Psoas muscle (tissue), 8 donors: ENCODE measurements around the gene PCDHAC1. TPM values are rescaled to one million over a fixed set of nuclear protein-coding genes. Genes with fewer than 3 reads are reported as not detected.

ENCODE experiments used
- ATAC-seq, 4 donors: fragments of 200-7000 bp; cut with Tn5 transposase; one replicate each; pipeline ENCODE4 v1.9.1; 2020; ENCODE audit warnings: moderate library complexity in 3 of 4, mild to moderate bottlenecking in 2 of 4
- DNase-seq, 2 donors: peaks; one replicate each; pipeline ENCODE4 v3.0.0-alpha.2; 2020
- H3K27ac ChIP-seq: fragments of 200-600 bp; one replicate; pipeline ENCODE4 v1.8.0; 2022
- H3K27me3 ChIP-seq, 3 donors: fragments of 200-600 bp in 1 of 3; one replicate each; pipeline versions ENCODE4 v1.6.1 to v1.8.0; 2013 to 2022; ENCODE audit warnings: low read length in 2 of 3, mild to moderate bottlenecking in 2 of 3, moderate library complexity in 1 of 3; ENCODE audit not compliant: insufficient read depth in 3 of 3
- H3K36me3 ChIP-seq, 2 donors: fragments of 200-600 bp in 1 of 2; one replicate each; pipeline versions ENCODE4 v1.6.1 to v1.8.0; 2013 to 2022; ENCODE audit warnings: low read depth in 1 of 2, mild to moderate bottlenecking in 1 of 2, moderate library complexity in 1 of 2; ENCODE audit not compliant: insufficient read depth in 1 of 2
- H3K4me1 ChIP-seq: fragments of 200-600 bp; one replicate; pipeline ENCODE4 v1.8.0; 2022
- H3K4me3 ChIP-seq: fragments of 200-600 bp; one replicate; pipeline ENCODE4 v1.8.0; 2022; ENCODE audit warnings: mild to moderate bottlenecking
- H3K9me3 ChIP-seq: fragments of 200-600 bp; one replicate; pipeline ENCODE4 v1.8.0; 2022
- CTCF ChIP-seq: fragments of 200-600 bp; IDR thresholded peaks from one replicate; pipeline ENCODE4 v1.8.0; 2022; ENCODE audit warnings: antibody characterized with exemption
- WGBS, 3 donors: extraction: QIAGEN DNeasy Blood & Tissue Kit; methylation state at CpG; one replicate each; pipeline versions ENCODE4 v1.1.6 to v1.1.7; 2013; 5-methylcytosine and 5-hydroxymethylcytosine counted together
- intact Hi-C, 2 donors: fragments of 100-400 bp; cut with DNase I; formaldehyde crosslinking; loops; one replicate each; pipeline versions ENCODE4 v1.11.0 to v1.14.2; 2022
- polyA plus RNA-seq, 3 donors: library from polyadenylated mRNA; stranded (reverse); fragments of 200-250 nt; gene quantifications; one replicate each; pipeline ENCODE4 v1.2.3, GENCODE V29; 2013
- total RNA-seq, 4 donors: library from RNA; stranded (reverse); fragmentation: NEBNext Ultra II Directional in 2 of 4; extraction: Animal tissue kit (Norgen Biotek cat#: 25700) in 2 of 4; gene quantifications; one replicate each; pipeline versions ENCODE4 v1.2.1 to v1.2.4, GENCODE V29; 2021 to 2023
- donor health status: healthy with polysubstance abuse.
- donor health status: DM: no; HTN: no; CAD: no; lungs with moderate emphysema.
- donor health status: Bipolar disorder and iron deficiency.
- donor health status: healthy.
- donor health status: DM: yes; HTN: yes; CAD: no.
- donor health status: DM: no; HTN: no; CAD: no.
- donor health status: DM: no; HTN: no; CAD: no.
- donor health status: DM: yes; HTN: yes; CAD: no.

PCDHAC1 gene
- total and polyA plus RNA-seq, 7 donors, result 0.01 to 0.36 (median 0.08) TPM; not detected in 2

GRCh38 chr5:140977003-140977402 lies 50.9 kb downstream of the PCDHAC1 start:
- ATAC-seq (peak in 3 of 4 donors; percentile 27 to 38 (median 36)), DNase-seq (no peak)
- Histone ChIP-seq H3K4me3 (no peak overlapping the region), H3K27ac (no peak overlapping the region), H3K36me3 (no peaks in the 10 kb centered on the region), H3K27me3 (peaks cover 0 to 4% (median 0%) of the 10 kb centered on the region in 3 donors), H3K9me3 (no peaks in the 10 kb centered on the region), H3K4me1 (no peaks in the 10 kb centered on the region)
- intact Hi-C loops, result no loop called here
- WGBS, 3 donors, result 20 to 31% (median 30%) methylated on average over 3 of the region's 3 CpGs
- no peak for TF ChIP-seq CTCF

- no peak overlapping the region for H3K27ac ChIP-seq
- no peak overlapping the region for H3K4me3 ChIP-seq
- H3K36me3 ChIP-seq, result no peaks in the 10 kb centered on the region
- DNase-seq (no peak), ATAC-seq (no peak)
- H3K9me3 ChIP-seq, result no peaks in the 10 kb centered on the region
- H3K4me1 ChIP-seq, result no peaks in the 10 kb centered on the region
- intact Hi-C loops, result no loop called here
- 24 to 53% (median 52%) methylated on average over 2 of the region's 2 CpGs for WGBS, 3 donors
- peaks cover 0 to 4% (median 0%) of the 10 kb centered on the region in 3 donors for H3K27me3 ChIP-seq
- TF ChIP-seq CTCF, result no peak
Observed at GRCh38 chr5:140978260-140978659, 52.2 kb downstream of the PCDHAC1 start.

- ATAC-seq, result no peak
- TF ChIP-seq CTCF, result no peak
- no peak for DNase-seq
- no peaks in the 10 kb centered on the region for H3K9me3 ChIP-seq
- H3K27me3 ChIP-seq, result peaks cover 0 to 4% (median 0%) of the 10 kb centered on the region in 3 donors
- no peaks in the 10 kb centered on the region for H3K36me3 ChIP-seq
- H3K4me3 ChIP-seq, result no peak overlapping the region
- no peaks in the 10 kb centered on the region for H3K4me1 ChIP-seq
- intact Hi-C loops, result no loop called here
- 96 to 97% (median 96%) methylated on average over 1 of the region's 1 CpG for WGBS, 3 donors
- no peak overlapping the region for H3K27ac ChIP-seq
Observed at GRCh38 chr5:140978983-140979382, 52.9 kb downstream of the PCDHAC1 start.

Other genes with a start within 250 kb of the PCDHAC1 start
- gene HARS1, start 234.9 kb upstream of the PCDHAC1 start, total RNA-seq, result 10 to 100 TPM; 29.5 to 48.1 (median 38.9) TPM
- gene HARS1, start 234.9 kb upstream of the PCDHAC1 start, polyA plus RNA-seq, result 10 to 100 TPM; 39.1 to 58.0 (median 45.2) TPM
- gene HARS2, start 234.8 kb upstream of the PCDHAC1 start, total RNA-seq, result 10 to 100 TPM; 19.8 to 35.1 (median 23.2) TPM
- gene HARS2, start 234.8 kb upstream of the PCDHAC1 start, polyA plus RNA-seq, result 10 to 100 TPM; 23.8 to 40.9 (median 38.0) TPM
- gene ZMAT2, start 225.9 kb upstream of the PCDHAC1 start, total RNA-seq, result 10 to 100 TPM; 44.7 to 54.5 (median 47.5) TPM
- 100 to 1,000 TPM in 1 of 3 donors, 10 to 100 TPM in 2; 78.0 to 136 (median 81.4) TPM for gene ZMAT2, start 225.9 kb upstream of the PCDHAC1 start, polyA plus RNA-seq
- under 1 TPM in 1 of 4 donors, not detected in 3; 0.10 TPM for gene PCDHA1, start 140.2 kb upstream of the PCDHAC1 start, total RNA-seq
- gene PCDHA1, start 140.2 kb upstream of the PCDHAC1 start, polyA plus RNA-seq, result not detected
- under 1 TPM in 1 of 4 donors, not detected in 3; 0.18 TPM for gene PCDHA2, start 131.4 kb upstream of the PCDHAC1 start, total RNA-seq
- gene PCDHA2, start 131.4 kb upstream of the PCDHAC1 start, polyA plus RNA-seq, result not detected
- under 1 TPM in 1 of 4 donors, not detected in 3; 0.12 TPM for gene PCDHA3, start 125.2 kb upstream of the PCDHAC1 start, total RNA-seq
- gene PCDHA3, start 125.2 kb upstream of the PCDHAC1 start, polyA plus RNA-seq, result under 1 TPM in 1 of 3 donors, not detected in 2; 0.03 TPM
- gene PCDHA4, start 119.2 kb upstream of the PCDHAC1 start, total RNA-seq, result under 1 TPM in 2 of 4 donors, not detected in 2; 0.06 to 0.08 TPM
- gene PCDHA4, start 119.2 kb upstream of the PCDHAC1 start, polyA plus RNA-seq, result under 1 TPM; 0.01 to 0.06 (median 0.01) TPM
- gene PCDHA5, start 104.7 kb upstream of the PCDHAC1 start, total RNA-seq, result not detected
- gene PCDHA5, start 104.7 kb upstream of the PCDHAC1 start, polyA plus RNA-seq, result under 1 TPM in 1 of 3 donors, not detected in 2; 0.01 TPM
- gene PCDHA6, start 98.3 kb upstream of the PCDHAC1 start, total RNA-seq, result not detected
- gene PCDHA6, start 98.3 kb upstream of the PCDHAC1 start, polyA plus RNA-seq, result not detected
- under 1 TPM in 1 of 4 donors, not detected in 3; 0.08 TPM for gene PCDHA7, start 92.0 kb upstream of the PCDHAC1 start, total RNA-seq
- under 1 TPM in 2 of 3 donors, not detected in 1; 0.01 to 0.07 TPM for gene PCDHA7, start 92.0 kb upstream of the PCDHAC1 start, polyA plus RNA-seq
- under 1 TPM in 1 of 4 donors, not detected in 3; 0.12 TPM for gene PCDHA8, start 85.1 kb upstream of the PCDHAC1 start, total RNA-seq
- under 1 TPM in 1 of 3 donors, not detected in 2; 0.01 TPM for gene PCDHA8, start 85.1 kb upstream of the PCDHAC1 start, polyA plus RNA-seq
- gene PCDHA9, start 77.9 kb upstream of the PCDHAC1 start, total RNA-seq, result under 1 TPM in 1 of 4 donors, not detected in 3; 0.04 TPM
- under 1 TPM in 1 of 3 donors, not detected in 2; 0.01 TPM for gene PCDHA9, start 77.9 kb upstream of the PCDHAC1 start, polyA plus RNA-seq
- gene PCDHA10, start 70.4 kb upstream of the PCDHAC1 start, total RNA-seq, result under 1 TPM in 2 of 4 donors, not detected in 2; 0.11 to 0.12 TPM
- under 1 TPM in 1 of 3 donors, not detected in 2; 0.05 TPM for gene PCDHA10, start 70.4 kb upstream of the PCDHAC1 start, polyA plus RNA-seq
- under 1 TPM in 1 of 4 donors, not detected in 3; 0.06 TPM for gene PCDHA11, start 57.3 kb upstream of the PCDHAC1 start, total RNA-seq
- under 1 TPM in 2 of 3 donors, not detected in 1; 0.01 to 0.03 TPM for gene PCDHA11, start 57.3 kb upstream of the PCDHAC1 start, polyA plus RNA-seq
- not detected for gene PCDHA12, start 51.0 kb upstream of the PCDHAC1 start, total RNA-seq
- under 1 TPM in 2 of 3 donors, not detected in 1; 0.01 to 0.06 TPM for gene PCDHA12, start 51.0 kb upstream of the PCDHAC1 start, polyA plus RNA-seq
- not detected for gene PCDHA13, start 44.2 kb upstream of the PCDHAC1 start, total RNA-seq
- gene PCDHA13, start 44.2 kb upstream of the PCDHAC1 start, polyA plus RNA-seq, result not detected
- gene PCDHAC2, start 40.2 kb downstream of the PCDHAC1 start, total RNA-seq, result under 1 TPM; 0.11 to 0.62 (median 0.16) TPM
- gene PCDHAC2, start 40.2 kb downstream of the PCDHAC1 start, polyA plus RNA-seq, result under 1 TPM in 2 of 3 donors, not detected in 1; 0.01 to 0.03 TPM
- gene PCDHB1, start 125.1 kb downstream of the PCDHAC1 start, total RNA-seq, result under 1 TPM in 1 of 4 donors, not detected in 3; 0.06 TPM
- under 1 TPM in 1 of 3 donors, not detected in 2; 0.01 TPM for gene PCDHB1, start 125.1 kb downstream of the PCDHAC1 start, polyA plus RNA-seq
- 1 to 10 TPM in 2 of 4 donors, under 1 TPM in 2; 0.88 to 1.6 (median 1.2) TPM for gene PCDHB2, start 168.3 kb downstream of the PCDHAC1 start, total RNA-seq
- under 1 TPM; 0.30 to 0.61 (median 0.31) TPM for gene PCDHB2, start 168.3 kb downstream of the PCDHAC1 start, polyA plus RNA-seq
- 1 to 10 TPM in 1 of 4 donors, under 1 TPM in 3; 0.65 to 1.8 (median 0.81) TPM for gene PCDHB3, start 174.2 kb downstream of the PCDHAC1 start, total RNA-seq
- gene PCDHB3, start 174.2 kb downstream of the PCDHAC1 start, polyA plus RNA-seq, result under 1 TPM; 0.18 to 0.82 (median 0.31) TPM
- 1 to 10 TPM in 3 of 4 donors, under 1 TPM in 1; 0.77 to 2.0 (median 1.8) TPM for gene PCDHB4, start 195.5 kb downstream of the PCDHAC1 start, total RNA-seq
- under 1 TPM; 0.31 to 0.80 (median 0.37) TPM for gene PCDHB4, start 195.5 kb downstream of the PCDHAC1 start, polyA plus RNA-seq
- under 1 TPM; 0.42 to 0.99 (median 0.60) TPM for gene PCDHB5, start 208.9 kb downstream of the PCDHAC1 start, total RNA-seq
- gene PCDHB5, start 208.9 kb downstream of the PCDHAC1 start, polyA plus RNA-seq, result under 1 TPM; 0.17 to 0.33 (median 0.27) TPM
- under 1 TPM; 0.12 to 0.34 (median 0.23) TPM for gene PCDHB6, start 223.8 kb downstream of the PCDHAC1 start, total RNA-seq
- gene PCDHB6, start 223.8 kb downstream of the PCDHAC1 start, polyA plus RNA-seq, result under 1 TPM; 0.08 to 0.11 (median 0.09) TPM
- gene PCDHB7, start 246.3 kb downstream of the PCDHAC1 start, total RNA-seq, result under 1 TPM; 0.19 to 0.59 (median 0.34) TPM
- gene PCDHB7, start 246.3 kb downstream of the PCDHAC1 start, polyA plus RNA-seq, result under 1 TPM; 0.08 to 0.18 (median 0.16) TPM